ENCODE data around the gene ALOX15B.
"Not testable (repeated sequence)": the region's sequence is repeated elsewhere in the genome, so short reads cannot be mapped to it uniquely, and the experiment has no call there.

ALOX15B gene

DNA sequence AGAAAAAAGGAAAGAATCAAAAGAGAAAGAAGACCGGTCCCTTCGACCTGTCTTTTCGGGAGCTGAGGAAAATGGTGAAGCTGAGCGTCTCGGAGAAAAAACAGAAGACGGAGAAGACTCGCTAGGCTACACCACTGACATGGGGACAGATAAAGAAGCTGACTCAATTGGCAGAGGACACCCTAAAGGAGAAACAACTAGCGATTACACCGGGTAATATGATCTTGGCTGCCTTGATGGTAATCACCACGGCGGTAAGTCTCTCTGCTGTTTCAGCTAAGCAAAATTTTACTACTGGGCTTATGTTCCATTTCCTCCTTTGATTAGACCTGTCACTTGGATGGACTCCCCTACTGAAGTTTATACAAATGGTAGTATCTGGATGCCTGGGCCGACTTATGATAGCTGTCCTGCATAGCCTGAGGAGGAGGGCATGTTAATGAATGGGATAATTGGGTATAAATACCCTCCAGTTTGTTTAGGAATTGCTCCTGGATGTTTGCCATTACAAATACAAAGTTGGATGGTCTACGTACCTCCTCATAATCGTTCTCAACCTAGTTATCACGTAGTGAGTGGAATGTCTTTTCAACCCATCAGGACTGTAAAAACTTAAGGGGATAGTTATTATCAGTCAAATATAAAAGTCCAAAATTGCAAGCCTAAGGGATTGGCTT lies 24.1 kb downstream of the ALOX15B start:
- no peak for DNase-seq

DNA sequence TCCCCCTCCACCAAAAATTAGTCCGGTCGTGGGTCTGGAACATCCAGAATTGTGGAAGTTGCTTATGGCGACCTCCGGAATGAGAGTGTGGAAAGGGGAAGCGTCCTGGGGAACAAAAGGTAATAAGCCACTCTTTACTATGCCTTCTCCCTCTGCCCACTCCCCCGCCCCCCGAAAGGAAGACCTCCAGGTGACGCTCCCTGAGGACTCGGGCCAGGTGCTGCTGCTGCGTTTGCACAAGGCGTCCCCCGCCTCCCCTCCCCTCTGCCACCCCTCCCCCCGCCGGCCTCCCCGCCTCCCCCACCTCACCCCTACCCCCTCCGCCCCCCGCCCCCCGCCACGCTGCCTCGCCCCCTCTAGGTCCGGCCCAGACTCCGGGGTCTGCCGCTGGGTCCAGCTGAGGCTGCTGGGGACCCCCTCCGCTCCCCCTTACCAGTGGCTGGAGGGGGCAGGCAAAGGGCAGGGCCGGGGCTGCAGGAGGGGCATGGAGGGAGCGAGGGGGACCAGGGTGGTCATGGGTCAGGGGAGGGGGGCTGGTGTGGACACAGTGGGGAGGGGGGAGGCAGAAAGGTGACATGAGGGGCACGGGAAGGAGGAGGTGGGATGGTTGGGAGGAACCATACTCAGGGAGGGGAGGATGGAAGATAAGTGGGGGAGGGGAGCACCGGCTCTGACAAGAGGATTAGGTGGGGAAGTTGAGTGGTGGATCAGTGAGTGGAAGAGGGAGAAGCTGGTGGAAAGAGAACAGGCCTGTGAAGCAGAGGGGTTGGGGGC lies 25.1 kb downstream of the ALOX15B start:
- DNase-seq, result no peak

DNA sequence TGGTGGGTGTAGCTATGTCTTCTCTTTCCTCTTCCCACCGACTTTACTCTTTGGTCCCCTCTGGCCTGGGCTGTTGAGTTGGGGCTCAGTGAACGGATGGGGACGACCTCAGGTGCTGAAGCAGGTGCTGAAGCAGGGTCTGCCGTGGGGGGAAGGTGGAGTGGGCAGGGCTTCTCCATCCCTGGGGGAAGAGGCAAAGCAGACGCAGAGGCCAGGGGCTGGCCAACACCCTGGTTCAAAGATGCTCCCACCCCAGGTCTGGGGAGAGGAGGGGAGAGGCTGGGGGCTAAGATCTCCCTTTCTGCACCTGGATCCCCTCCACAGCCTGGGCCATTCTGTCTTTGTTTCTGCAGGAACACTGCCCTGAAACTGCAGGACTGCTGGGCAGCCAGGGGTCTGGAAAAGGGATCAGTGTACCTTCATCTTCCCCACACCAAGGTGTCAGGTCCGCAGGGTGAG lies 25.7 kb downstream of the ALOX15B start:
- no peak for DNase-seq

DNA sequence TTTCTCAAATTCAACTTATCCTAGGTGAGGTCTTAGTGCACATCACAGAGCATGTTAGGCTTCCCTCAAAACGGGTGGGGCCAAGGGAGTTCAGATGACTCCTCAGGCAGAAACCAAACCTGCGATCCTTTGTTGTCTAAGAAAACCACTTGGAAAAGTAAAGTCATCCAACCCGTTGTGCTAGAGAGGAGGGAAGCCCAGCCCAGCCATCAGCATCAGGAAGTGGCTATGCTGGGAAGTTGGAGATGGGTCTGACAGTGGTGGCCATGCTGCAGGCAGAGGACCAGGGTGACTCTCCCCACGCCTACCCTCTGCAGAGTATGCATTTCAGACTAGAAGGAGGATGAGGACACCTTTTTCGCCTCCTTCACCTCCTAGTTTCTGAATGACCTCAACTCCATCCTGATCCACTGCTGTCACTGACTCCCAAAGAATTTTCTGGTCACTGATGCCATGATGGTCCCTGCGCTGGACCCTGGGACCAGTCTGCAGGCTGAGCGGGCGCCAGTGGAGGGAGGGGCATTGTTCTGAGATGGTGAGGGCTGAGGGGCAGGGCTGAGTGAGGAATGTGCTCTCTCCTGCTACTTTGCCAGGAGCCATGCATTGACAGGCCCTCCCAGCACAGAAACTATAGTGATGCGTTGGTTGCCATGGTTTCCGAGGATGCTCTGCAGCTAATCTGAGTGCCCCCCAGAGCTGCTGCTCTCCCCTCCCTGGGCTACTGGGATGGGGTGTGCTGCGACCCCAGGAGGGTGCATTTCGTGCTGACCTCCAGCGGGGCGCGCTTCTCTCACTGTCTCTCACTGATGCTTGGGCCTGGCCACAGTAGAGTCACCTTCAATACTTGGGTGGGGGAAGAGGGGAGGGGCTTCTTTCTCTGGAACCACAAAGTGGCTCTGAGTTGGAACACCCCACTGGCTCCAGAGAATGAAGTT lies 28.2 kb downstream of the ALOX15B start:
- no peak for DNase-seq

DNA sequence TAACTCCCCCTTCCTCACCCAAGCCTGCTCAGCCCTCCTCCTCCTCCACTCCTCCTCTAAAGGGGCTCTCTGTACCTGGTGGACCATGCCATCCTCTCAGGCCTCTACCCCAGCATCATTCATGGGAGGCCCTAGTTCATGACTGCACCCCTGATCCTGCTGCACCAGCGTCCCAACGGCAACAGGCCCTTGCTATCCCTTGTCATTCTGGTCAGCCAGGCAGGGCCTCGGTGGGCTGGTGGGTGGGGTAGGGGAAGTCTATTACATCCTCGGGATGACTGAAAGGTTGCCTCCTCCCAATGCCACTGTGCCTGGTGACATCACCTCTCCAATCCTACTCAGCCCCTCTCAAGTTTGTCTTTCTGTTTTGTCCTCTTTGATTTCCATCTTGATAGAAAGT lies 28.9 kb downstream of the ALOX15B start:
- DNase-seq, result peak in 1 of 4 experiments; percentile 39

DNA sequence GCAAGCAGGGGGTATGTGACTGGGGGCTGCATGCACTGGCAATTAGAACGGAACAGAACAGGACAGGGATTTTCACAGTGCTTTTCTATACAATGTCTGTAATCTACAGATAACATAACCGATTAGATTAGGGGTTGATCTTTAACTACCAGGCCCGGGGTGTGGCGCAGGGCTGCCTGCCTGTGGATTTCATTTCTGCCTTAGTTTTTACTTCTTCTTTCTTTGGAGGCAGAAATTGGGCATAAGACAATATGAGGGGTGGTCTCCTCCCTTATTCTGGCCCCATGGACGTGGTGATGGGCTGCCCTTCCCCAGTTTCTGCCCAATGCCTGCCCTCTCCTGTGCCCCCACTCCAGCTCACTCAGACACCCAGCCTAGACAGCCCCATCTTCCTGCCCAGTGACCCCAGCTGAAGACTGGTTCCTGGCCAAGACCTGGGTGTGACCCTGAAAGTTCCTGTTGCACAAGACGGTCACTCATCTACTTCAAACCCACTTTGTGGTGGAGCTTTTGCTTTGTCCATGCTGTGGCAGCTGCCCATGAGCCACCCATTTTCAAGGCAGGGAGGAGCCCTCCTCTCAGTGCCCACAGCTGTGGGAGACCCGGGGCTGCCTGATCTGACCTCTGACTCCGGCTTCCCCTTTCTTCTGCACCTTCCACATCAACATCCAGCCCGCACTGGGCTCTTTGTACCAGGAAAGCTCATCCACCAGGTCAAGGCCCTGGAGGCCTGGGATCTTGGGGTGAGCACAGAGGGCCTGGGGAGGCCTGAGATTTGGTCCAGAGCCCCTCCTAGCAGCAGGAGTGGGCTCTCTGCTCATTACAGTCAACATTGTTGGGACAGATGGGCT lies 30.1 kb downstream of the ALOX15B start:
- peak; percentile 73 to 86 (median 74) for DNase-seq

DNA sequence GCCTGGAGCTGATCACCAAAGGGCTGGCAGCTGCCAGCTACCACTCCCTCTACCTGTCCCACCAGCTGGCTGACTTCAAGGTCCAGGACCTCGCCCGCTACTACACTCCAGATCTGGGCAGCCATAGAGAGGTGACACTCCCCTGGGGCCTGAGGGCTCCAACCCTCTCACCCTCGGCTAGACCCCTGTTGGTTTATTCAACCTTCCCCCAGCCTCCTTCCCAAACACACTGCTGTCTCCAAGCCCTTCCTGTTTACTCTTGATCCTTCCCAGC lies 30.7 kb downstream of the ALOX15B start:
- DNase-seq, result no peak

- DNase-seq, result no peak
Measured at GRCh38 chr17:8071496-8071895, 32.6 kb downstream of the ALOX15B start.

DNA sequence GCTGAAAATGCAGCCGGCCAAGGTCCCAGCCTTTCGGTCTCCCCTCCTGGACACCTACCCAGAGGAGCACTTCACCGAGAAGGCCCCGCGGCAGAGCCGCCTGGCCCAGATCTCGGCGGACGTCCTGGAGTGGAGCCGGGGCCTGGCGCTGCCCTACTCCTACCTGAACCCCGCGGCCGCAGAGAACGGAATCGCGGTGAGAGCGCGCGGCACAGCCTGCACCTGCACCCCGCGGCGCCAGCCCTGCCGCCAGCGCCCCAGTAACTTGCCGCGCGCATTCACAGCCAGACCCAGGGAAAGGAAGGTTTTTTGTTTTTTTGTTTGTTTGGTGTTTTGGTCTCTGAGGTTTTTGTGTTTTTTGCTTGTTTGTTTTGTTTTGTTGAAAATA lies 33.5 kb downstream of the ALOX15B start:
- DNase-seq, result no peak

DNA sequence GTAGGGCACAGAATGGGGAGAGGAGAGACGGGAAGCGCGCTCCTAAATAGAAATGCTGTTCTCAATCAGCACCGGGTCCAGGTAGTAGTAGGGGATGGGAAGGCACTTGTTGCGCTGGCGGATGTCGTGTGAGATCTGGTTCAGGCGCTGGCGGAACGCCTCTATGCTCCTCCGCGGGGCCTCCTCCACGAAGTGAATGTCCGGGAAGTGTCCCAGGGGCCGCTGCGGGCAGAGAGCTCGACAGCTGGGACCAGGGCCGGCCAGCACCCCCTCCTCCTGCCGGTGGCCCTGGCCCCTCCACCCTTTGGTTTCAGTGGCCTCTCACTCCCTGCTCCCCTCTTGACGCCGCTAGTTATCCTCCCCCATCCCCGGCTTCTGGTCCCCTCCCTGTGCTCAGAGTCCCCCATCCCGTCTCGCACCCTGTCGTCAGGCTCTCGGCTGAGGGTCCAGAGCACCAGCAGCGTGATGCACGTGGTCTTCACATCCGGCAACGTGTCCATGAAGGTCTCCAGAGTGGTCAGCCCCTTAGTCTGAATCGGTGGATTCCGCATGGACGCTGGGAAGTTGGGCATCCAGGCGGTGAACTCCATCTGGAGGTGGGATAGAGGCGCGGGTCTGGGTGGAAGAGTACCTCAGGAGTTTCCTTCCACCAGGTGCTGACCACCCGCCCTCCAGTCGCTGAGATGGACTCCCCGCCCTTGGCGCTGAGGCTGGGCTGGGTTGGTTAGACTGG lies 34.0 kb downstream of the ALOX15B start:
- peak in 2 of 4 experiments; percentile 41 to 47 for DNase-seq

GRCh38 chr17:8073627-8074484 lies 35.0 kb downstream of the ALOX15B start:
- peak; percentile 76 to 90 (median 81) for DNase-seq

GRCh38 chr17:8074554-8074953 lies 35.7 kb downstream of the ALOX15B start:
- no peak for DNase-seq

DNA sequence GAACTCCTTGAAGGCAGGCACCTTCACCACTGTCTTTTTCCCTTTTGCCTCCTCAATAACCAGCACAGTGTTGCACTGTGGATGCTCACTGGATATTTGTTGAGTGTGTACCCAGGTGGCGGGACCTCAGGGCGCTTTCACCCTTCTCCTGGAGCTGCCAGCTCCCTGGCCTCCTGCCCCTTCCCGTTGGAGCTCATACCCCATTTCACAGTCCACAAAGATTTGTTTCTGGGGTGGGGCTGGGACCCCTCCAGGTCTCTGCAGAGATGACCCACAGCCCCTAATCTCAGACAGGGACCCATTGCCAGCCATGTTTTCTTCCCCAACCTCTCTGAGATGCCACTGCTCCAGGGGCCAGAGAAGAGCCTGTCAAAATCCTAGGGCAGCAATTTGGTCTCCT lies 36.2 kb downstream of the ALOX15B start:
- no peak for DNase-seq

GRCh38 chr17:8075574-8076342 lies 36.9 kb downstream of the ALOX15B start:
- DNase-seq, result no peak

GRCh38 chr17:8076502-8077266 lies 37.8 kb downstream of the ALOX15B start:
- no peak for DNase-seq

GRCh38 chr17:8077939-8078338 lies 39.1 kb downstream of the ALOX15B start:
- not testable (repeated sequence) for DNase-seq

GRCh38 chr17:8079291-8080207 lies 40.7 kb downstream of the ALOX15B start:
- peak; percentile 63 to 86 (median 80) for DNase-seq

Data from suppressor macrophage (primary cell).